Upper lobe of left lung (tissue), 6 donors: ENCODE results near the gene FGFRL1. TPM values are rescaled to one million over a fixed set of nuclear protein-coding genes. Genes with fewer than 3 reads are reported as not detected.
A peak's percentile ranks its signal among the peaks of the same experiment; 100 is the strongest.

Experiments
- ATAC-seq, 2 donors: fragments of 200-7000 bp; cut with Tn5 transposase; one replicate each; pipeline ENCODE4 v1.9.1; 2022; ENCODE audit warnings: mild to moderate bottlenecking in 2 of 2, moderate library complexity in 2 of 2; ENCODE audit not compliant: low FRiP score in 2 of 2
- DNase-seq, 2 donors: peaks; one replicate each; pipeline ENCODE4 v3.0.0-alpha.2; 2019 to 2020
- H3K27ac ChIP-seq, 4 donors: fragments of 200-600 bp; sonication (generic); one replicate each; pipeline ENCODE4 v1.5.1; 2016 to 2019
- H3K27me3 ChIP-seq, 4 donors: fragments of 200-600 bp; sonication (generic); one replicate each; pipeline ENCODE4 v1.5.1; 2017 to 2019
- H3K36me3 ChIP-seq, 4 donors: fragments of 200-600 bp; sonication (generic); one replicate each; pipeline ENCODE4 v1.5.1; 2016 to 2019
- H3K4me1 ChIP-seq, 4 donors: fragments of 200-600 bp; sonication (generic); one replicate each; pipeline ENCODE4 v1.5.1; 2018 to 2019
- H3K4me3 ChIP-seq, 4 donors: fragments of 200-600 bp; sonication (generic); one replicate each; pipeline ENCODE4 v1.5.1; 2017 to 2019; ENCODE audit warnings: mild to moderate bottlenecking in 2 of 4, moderate library complexity in 1 of 4
- H3K9me3 ChIP-seq, 4 donors: fragments of 200-600 bp; sonication (generic); one replicate each; pipeline ENCODE4 v1.5.1; 2018 to 2019
- EP300 ChIP-seq, 4 donors: sonication (generic); formaldehyde crosslinking; IDR thresholded peaks; one replicate each; pipeline ENCODE4 v1.5.1; 2017; ENCODE audit warnings: antibody characterized with exemption in 4 of 4, control low read depth in 2 of 4
- POLR2A ChIP-seq, 4 donors: fragments of 450-650 bp; IDR thresholded peaks; one replicate each; pipeline ENCODE4 v1.5.1; 2016 to 2017; ENCODE audit warnings: antibody characterized with exemption in 4 of 4, mild to moderate bottlenecking in 2 of 4
- POLR2AphosphoS5 ChIP-seq, 2 donors: sonication (generic); formaldehyde crosslinking; IDR thresholded peaks; one replicate each; pipeline ENCODE4 v1.5.1; 2017; ENCODE audit warnings: antibody characterized with exemption in 2 of 2
- WGBS, 2 donors: methylation state at CpG; one replicate each; pipeline ENCODE4 v1.1.5; 2017 to 2018; 5-methylcytosine and 5-hydroxymethylcytosine counted together
- total RNA-seq, 6 donors: library from RNA; depleted of rRNA in 4 of 6; stranded (reverse); fragments of >200 nt in 4 of 6; gene quantifications; one replicate each; pipeline versions ENCODE4 v1.1.0 to v1.2.1, GENCODE V29; 2016 to 2021
- TF ChIP-seq, protein P1 (sequence below), 6 experiments: fragments of 450-650 bp in 4 of 6; fragments of 200-600 bp in 2 of 6; sonication (generic) in 2 of 6; IDR thresholded peaks; one replicate each; pipeline ENCODE4 v1.5.1; 2016 to 2019; ENCODE audit warnings: antibody characterized with exemption in 6 of 6
- donor health status: DM: no; HTN: no; CAD: no; lungs with moderate emphysema.
- donor health status: DM: no; HTN: yes; CAD: no; lungs with severe emphysema.

The FGFRL1 gene
- total RNA-seq, 6 donors from 2014 or later = 21.0 to 32.4 (median 25.6) TPM

DNA sequence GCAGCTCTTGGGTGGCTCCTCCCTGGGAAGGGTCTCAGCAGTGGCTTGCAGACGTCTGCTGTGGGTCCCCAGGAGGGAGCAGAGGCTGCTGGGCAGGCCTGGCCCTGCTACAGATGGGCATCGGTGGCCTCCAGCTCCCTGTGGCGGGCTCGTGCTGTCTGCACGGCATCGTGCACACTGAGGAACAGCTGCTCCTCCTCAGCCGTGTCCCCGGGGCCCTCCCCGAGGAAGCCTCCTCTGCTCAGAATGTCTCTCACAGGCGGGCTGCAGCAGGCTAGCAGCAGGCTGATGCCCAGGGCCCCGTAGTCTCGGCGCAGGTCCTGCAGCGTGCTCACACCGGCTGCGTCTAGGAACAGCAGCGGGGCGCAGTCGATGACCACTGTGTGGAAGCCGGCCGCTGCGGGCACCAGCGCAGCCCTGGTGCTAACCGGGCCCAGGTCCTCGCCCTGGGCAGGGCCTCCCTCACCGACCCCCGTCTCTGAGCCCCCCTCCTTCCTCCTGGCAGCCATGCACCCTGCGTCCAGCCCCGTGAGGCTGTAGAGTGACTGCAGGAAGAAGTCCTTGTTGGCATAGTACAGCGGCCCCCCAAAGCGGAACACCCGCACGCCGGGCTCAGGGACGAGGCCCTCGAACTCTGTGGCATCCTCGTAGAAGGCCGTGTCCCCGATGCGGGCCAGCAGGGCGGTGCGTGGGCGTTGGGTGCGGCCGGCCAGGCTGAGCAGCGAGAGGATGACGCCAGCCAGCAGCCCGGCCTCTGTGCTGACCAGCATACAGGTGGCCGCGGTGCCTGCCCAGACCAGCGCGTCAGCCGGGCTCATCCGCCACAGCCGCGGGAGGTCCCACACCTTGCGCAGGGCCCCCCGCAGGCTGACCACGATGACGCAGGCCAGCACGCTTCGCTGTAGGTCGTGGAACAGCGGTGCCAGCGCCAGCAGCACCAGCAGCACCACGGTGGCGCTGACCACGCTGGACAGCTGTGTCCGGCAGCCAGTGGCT, 22.4 kb upstream of the FGFRL1 start:
- Histone ChIP-seq H3K4me3 (no peak overlapping the region), H3K27ac (no peak overlapping the region), H3K4me1 (peaks cover 25 to 45% (median 36%) of the 10 kb centered on the region in 4 donors), H3K36me3 (peaks cover 0 to 18% (median 9%) of the 10 kb centered on the region in 4 donors), H3K27me3 (no peaks in the 10 kb centered on the region), H3K9me3 (no peaks in the 10 kb centered on the region)
- 83 to 95% methylated on average over 18 to 52 of the region's 69 CpGs for WGBS, 2 donors
- peak in 1 of 2 donors; percentile 81 for DNase-seq
- ATAC-seq = no peak
- TF ChIP-seq POLR2A (IDR thresholded peaks at IDR 0.05) (no peak), POLR2AphosphoS5 (IDR thresholded peaks at IDR 0.05) (no peak), EP300 (IDR thresholded peaks at IDR 0.05) (no peak)
- TF ChIP-seq, protein P1, sequence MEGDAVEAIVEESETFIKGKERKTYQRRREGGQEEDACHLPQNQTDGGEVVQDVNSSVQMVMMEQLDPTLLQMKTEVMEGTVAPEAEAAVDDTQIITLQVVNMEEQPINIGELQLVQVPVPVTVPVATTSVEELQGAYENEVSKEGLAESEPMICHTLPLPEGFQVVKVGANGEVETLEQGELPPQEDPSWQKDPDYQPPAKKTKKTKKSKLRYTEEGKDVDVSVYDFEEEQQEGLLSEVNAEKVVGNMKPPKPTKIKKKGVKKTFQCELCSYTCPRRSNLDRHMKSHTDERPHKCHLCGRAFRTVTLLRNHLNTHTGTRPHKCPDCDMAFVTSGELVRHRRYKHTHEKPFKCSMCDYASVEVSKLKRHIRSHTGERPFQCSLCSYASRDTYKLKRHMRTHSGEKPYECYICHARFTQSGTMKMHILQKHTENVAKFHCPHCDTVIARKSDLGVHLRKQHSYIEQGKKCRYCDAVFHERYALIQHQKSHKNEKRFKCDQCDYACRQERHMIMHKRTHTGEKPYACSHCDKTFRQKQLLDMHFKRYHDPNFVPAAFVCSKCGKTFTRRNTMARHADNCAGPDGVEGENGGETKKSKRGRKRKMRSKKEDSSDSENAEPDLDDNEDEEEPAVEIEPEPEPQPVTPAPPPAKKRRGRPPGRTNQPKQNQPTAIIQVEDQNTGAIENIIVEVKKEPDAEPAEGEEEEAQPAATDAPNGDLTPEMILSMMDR (IDR thresholded peaks at IDR 0.05) = no peak

DNA sequence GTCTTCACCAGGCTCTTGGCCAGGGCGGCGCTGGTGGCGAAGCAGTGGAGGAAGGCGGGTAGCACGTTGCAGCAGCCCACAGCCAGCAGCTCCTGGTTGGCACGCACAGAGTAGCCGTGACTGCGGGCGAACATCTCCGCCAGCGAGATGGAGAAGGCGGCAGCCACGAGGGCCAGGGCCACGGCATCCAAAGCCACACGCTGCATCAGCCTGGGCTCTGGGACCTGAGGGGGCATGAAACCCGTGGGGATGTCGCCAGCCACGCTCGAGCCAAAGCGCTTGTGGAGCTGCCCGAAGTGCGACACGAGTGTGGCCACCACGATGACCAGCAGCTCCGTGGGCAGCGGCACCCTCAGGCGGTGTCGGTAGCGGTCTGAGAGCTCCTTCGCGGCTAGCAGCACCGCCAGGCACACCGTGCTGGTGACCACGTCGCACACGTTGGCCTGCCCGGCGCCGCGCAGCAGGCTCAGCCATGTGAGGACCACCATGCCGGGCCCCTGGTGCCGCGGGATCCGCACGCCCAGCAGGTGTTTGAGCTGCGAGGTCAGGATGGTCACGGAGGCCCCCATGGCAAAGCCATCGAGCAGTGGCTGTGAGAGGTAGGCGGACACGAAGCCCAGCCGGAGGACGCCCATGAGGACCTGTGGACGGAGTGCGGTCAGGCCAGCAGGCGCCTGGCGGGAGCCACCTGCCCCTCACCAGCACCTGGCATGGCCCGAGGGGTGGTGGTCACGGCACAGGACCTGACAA, 21.5 kb upstream of the FGFRL1 start:
- Histone ChIP-seq H3K27ac (no peak overlapping the region), H3K36me3 (peaks cover 0 to 18% (median 9%) of the 10 kb centered on the region in 4 donors), H3K4me3 (no peak overlapping the region), H3K4me1 (peaks cover 25 to 41% (median 32%) of the 10 kb centered on the region in 4 donors), H3K27me3 (no peaks in the 10 kb centered on the region), H3K9me3 (no peaks in the 10 kb centered on the region)
- 94 to 98% methylated on average over 9 to 50 of the region's 58 CpGs for WGBS, 2 donors
- DNase-seq (peak in 1 of 2 donors; percentile 86), ATAC-seq (no peak)
- TF ChIP-seq EP300 (IDR thresholded peaks at IDR 0.05) (no peak), POLR2A (IDR thresholded peaks at IDR 0.05) (no peak), POLR2AphosphoS5 (IDR thresholded peaks at IDR 0.05) (no peak)
- TF ChIP-seq, protein P1 (IDR thresholded peaks at IDR 0.05) = no peak

DNA sequence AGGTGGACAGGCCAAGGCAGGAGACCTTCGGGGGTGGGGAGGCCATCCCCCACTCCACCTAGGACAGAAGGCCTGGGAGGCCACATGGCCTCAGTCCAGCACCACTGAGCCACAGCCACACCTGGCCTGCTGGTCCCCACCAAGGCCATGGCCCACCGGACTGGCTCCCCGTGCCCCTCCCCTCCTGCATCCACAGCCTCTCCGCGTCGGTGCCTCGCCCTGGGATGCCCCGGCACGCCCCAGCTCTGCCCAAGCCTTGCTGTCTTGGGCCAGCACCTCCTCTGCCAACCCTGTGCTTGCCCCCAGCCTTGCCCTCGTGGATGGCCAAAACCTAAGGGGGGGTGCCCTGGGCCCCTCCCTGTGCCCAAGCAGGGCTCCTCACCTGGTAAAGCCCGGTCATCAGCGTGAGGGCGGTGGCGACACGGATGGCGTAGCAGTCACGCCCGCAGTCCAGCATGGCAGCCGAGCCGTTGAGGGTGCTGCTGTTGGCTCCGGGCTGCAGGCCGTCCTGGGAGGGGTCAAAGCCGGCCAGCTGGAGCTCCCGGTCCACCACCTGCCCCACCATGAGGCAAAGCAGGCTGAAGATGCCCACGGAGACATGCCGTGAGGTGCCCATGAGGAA, 20.6 kb upstream of the FGFRL1 start:
- Histone ChIP-seq H3K4me3 (no peak overlapping the region), H3K36me3 (peaks cover 0 to 18% (median 9%) of the 10 kb centered on the region in 4 donors), H3K27ac (no peak overlapping the region), H3K4me1 (peaks cover 17 to 33% (median 25%) of the 10 kb centered on the region in 4 donors), H3K27me3 (no peaks in the 10 kb centered on the region), H3K9me3 (no peaks in the 10 kb centered on the region)
- 93 to 100% methylated on average over 10 to 14 of the region's 26 CpGs for WGBS, 2 donors
- ATAC-seq (no peak), DNase-seq (peak in 1 of 2 donors; percentile 79)
- TF ChIP-seq EP300 (IDR thresholded peaks at IDR 0.05) (no peak), POLR2AphosphoS5 (IDR thresholded peaks at IDR 0.05) (no peak), POLR2A (IDR thresholded peaks at IDR 0.05) (no peak)
- TF ChIP-seq, protein P1 (IDR thresholded peaks at IDR 0.05) = no peak

DNA sequence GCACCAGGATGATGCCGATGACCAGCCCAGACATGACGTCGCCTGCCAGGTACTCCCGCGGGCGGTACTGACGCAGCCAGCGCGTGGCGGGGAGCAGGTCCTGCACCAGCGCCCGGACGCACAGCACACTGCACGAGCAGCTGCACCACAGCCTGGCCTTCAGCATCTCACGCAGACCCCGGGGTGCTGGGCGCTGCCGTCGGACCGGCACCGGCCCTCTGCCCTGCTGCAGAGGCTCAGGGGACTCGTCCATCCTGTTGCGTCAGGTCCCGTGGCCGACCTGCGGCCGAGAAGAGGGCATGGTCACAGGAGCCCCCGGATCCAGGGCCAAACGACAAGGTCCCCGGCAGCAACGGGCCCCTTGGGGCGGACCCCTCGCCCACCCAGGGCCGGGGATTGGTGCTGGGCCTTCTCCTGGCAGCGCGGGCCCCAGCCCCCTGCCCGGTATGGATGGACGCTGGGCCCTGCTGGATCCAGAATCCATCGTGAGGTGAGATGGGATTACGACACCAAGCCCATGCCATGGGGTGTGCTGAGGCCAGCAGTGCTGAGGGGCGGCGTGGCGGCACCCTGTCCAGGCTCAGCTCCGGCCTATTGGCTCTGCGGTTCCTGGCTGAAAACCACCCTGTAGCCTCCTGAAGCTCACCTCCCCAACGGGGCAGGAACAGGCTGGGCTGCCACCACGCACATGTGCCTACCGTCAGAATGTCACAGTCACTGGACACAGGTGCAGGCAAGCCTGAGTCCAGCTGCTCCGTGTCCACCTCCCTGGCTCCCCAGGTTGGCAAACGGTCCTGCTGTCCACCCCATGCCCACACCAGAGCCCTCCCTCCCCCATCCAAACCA, 19.8 kb upstream of the FGFRL1 start:
- Histone ChIP-seq H3K9me3 (no peaks in the 10 kb centered on the region), H3K4me3 (no peak overlapping the region), H3K27me3 (peaks cover 0 to 7% (median 0%) of the 10 kb centered on the region in 4 donors), H3K4me1 (peaks cover 10 to 26% (median 19%) of the 10 kb centered on the region in 4 donors), H3K27ac (peak overlapping the region; percentile 72 to 88 (median 83)), H3K36me3 (peaks cover 0 to 18% (median 9%) of the 10 kb centered on the region in 4 donors)
- ATAC-seq (no peak), DNase-seq (peak in 1 of 2 donors; percentile 83)
- no peak for TF ChIP-seq POLR2AphosphoS5 (IDR thresholded peaks at IDR 0.05)
- TF ChIP-seq, protein P1 (IDR thresholded peaks at IDR 0.05) = no peak
- no peak for TF ChIP-seq POLR2A (IDR thresholded peaks at IDR 0.05)
- no peak for TF ChIP-seq EP300 (IDR thresholded peaks at IDR 0.05)
- WGBS, 2 donors = 92 to 98% methylated on average over 10 to 45 of the region's 50 CpGs
